ENCODE data around the gene RNU2-1. TPM values are rescaled to one million over a fixed set of nuclear protein-coding genes. Genes with fewer than 3 reads are reported as not detected.
A peak's percentile ranks its signal among the peaks of the same experiment; 100 is the strongest.

Gene RNU2-1
- total and polyA plus RNA-seq, 2 of the 13 experiments (the other 11 are each of a cell fraction or from before 2014, with no cell fraction given): not detected

GRCh38 chr17:43212641-43213490 is 20.9 kb downstream of the RNU2-1 start (continued):
- TF ChIP-seq GTF2F1 (IDR thresholded peaks at IDR 0.05; ENCODE audit: low read length) (no peak), MLLT10 (CRISPR knock-in tag; IDR thresholded peaks at IDR 0.05) (no peak), REPIN1 (CRISPR knock-in tag; IDR thresholded peaks at IDR 0.05; ENCODE audit: borderline replicate concordance, low read depth) (no peak), HMGXB4 (CRISPR knock-in tag; IDR thresholded peaks at IDR 0.05; ENCODE audit: borderline replicate concordance in 1 of 2, low read depth in 1 of 2) (no peak), KDM4B (CRISPR knock-in tag; IDR thresholded peaks at IDR 0.05) (no peak), TEAD2 (CRISPR knock-in tag; IDR thresholded peaks at IDR 0.05) (no peak), ZNF343 (CRISPR knock-in tag; IDR thresholded peaks at IDR 0.05) (peak; percentile 35; the same call in 1 of the 2 replicates), PRPF4 (IDR thresholded peaks at IDR 0.05; ENCODE audit: low read depth, low read length, poor library complexity, severe bottlenecking) (no peak), ZBTB42 (CRISPR knock-in tag; IDR thresholded peaks at IDR 0.05) (0 out of 2 replicates have a peak, but pooled peaks have one; percentile 40), AKAP8 (CRISPR knock-in tag; IDR thresholded peaks at IDR 0.05) (no peak), ZKSCAN5 (CRISPR knock-in tag; IDR thresholded peaks at IDR 0.05) (no peak), GLMP (CRISPR knock-in tag; IDR thresholded peaks at IDR 0.05; ENCODE audit: borderline replicate concordance) (no peak), ZNF121 (CRISPR knock-in tag; IDR thresholded peaks at IDR 0.05) (no peak), SP140L (CRISPR knock-in tag; IDR thresholded peaks at IDR 0.05; ENCODE audit: borderline replicate concordance) (no peak), FIP1L1 (IDR thresholded peaks at IDR 0.05; ENCODE audit: borderline replicate concordance, insufficient read depth, low read depth, low read length) (no peak), ZSCAN9 (CRISPR knock-in tag; IDR thresholded peaks at IDR 0.05; ENCODE audit: borderline replicate concordance) (no peak), KLF11 (CRISPR knock-in tag; IDR thresholded peaks at IDR 0.05) (no peak), GATA4 (IDR thresholded peaks at IDR 0.05; ENCODE audit: borderline replicate concordance, low read depth) (no peak), UBTF (CRISPR knock-in tag; IDR thresholded peaks at IDR 0.05) (no peak), NFKBIZ (CRISPR knock-in tag; IDR thresholded peaks at IDR 0.05) (no peak)
